Measurements from ENCODE around the gene FARP2.
"Not testable (repeated sequence)": the region's sequence is repeated elsewhere in the genome, so short reads cannot be mapped to it uniquely, and the experiment has no call there.

The FARP2 gene

GRCh38 chr2:241412144-241412543 lies 56.1 kb downstream of the FARP2 start:
- DNase-seq, result peak; percentile 66

- DNase-seq, result not testable (repeated sequence)
Observed at GRCh38 chr2:241413501-241413900, 57.4 kb downstream of the FARP2 start.

GRCh38 chr2:241413929-241414580 lies 58.0 kb downstream of the FARP2 start:
- DNase-seq, result no peak

- no peak for DNase-seq
Observed at GRCh38 chr2:241415196-241415595, 59.1 kb downstream of the FARP2 start.

GRCh38 chr2:241417626-241418025 lies 61.5 kb downstream of the FARP2 start:
- DNase-seq, result no peak

GRCh38 chr2:241421330-241421729 lies 65.2 kb downstream of the FARP2 start:
- no peak for DNase-seq

GRCh38 chr2:241421942-241422341 lies 65.9 kb downstream of the FARP2 start:
- not testable (repeated sequence) for DNase-seq

GRCh38 chr2:241422350-241422749 lies 66.3 kb downstream of the FARP2 start:
- no peak for DNase-seq

- not testable (repeated sequence) for DNase-seq
Observed at GRCh38 chr2:241423489-241423888, 67.4 kb downstream of the FARP2 start.

- no peak for DNase-seq
Observed at GRCh38 chr2:241425368-241425767, 69.3 kb downstream of the FARP2 start.

GRCh38 chr2:241430178-241430577 lies 74.1 kb downstream of the FARP2 start:
- no peak for DNase-seq

- DNase-seq, result no peak
Observed at GRCh38 chr2:241432824-241433448, 76.9 kb downstream of the FARP2 start.

GRCh38 chr2:241437179-241437578 lies 81.1 kb downstream of the FARP2 start:
- no peak for DNase-seq

- DNase-seq, result no peak
Observed at GRCh38 chr2:241441492-241441891, 85.4 kb downstream of the FARP2 start.

- peak; percentile 78 for DNase-seq
Observed at GRCh38 chr2:241443486-241444223, 87.6 kb downstream of the FARP2 start.

GRCh38 chr2:241445426-241445825 lies 89.3 kb downstream of the FARP2 start:
- no peak for DNase-seq

- DNase-seq, result not testable (repeated sequence)
Observed at GRCh38 chr2:241450092-241450491, 94.0 kb downstream of the FARP2 start.

- no peak for DNase-seq
Observed at GRCh38 chr2:241451840-241452506, 95.9 kb downstream of the FARP2 start.

- DNase-seq, result not testable (repeated sequence)
Observed at GRCh38 chr2:241453919-241454318, 97.8 kb downstream of the FARP2 start.

- no peak for DNase-seq
Observed at GRCh38 chr2:241454837-241455485, 98.9 kb downstream of the FARP2 start.

- DNase-seq, result no peak
Observed at GRCh38 chr2:241456546-241456945, 100.5 kb downstream of the FARP2 start.

- no peak for DNase-seq
Observed at GRCh38 chr2:241458687-241459086, 102.6 kb downstream of the FARP2 start.

- DNase-seq, result no peak
Observed at GRCh38 chr2:241459520-241459919, 103.4 kb downstream of the FARP2 start.

Data from hematopoietic multipotent progenitor cell treated with erythropoietin and hydrocortisone succinate and interleukin-3 and kit ligand, for 8 days (in vitro differentiated cells).